GM18498 (cell line): ENCODE results near the gene EPC1.

ENCODE experiments used
- ATAC-seq: cut with Tn5 transposase; IDR thresholded peaks from one replicate; pipeline ENCODE4 v1.9.1; 2021; ENCODE audit warnings: mild to moderate bottlenecking, moderate library complexity; ENCODE audit not compliant: unreplicated experiment

Gene EPC1

DNA sequence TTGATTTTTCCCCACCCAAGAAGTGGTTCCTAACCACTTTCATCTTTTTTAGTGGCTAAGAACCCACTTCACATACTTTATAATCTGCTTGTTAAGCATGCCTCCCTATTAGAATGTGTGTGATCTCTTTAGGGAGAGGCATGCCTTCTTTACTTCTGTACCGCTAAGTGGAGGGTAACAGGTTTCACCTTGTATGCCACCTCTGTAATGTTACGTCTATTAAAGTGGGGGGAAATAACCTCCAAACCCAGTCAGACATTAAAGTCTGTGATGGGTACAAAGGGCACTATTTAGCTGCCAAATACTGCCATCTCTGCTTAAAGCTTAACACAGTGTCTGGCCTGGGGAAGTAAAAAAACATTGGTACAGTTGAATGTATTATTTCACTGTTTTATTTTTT is 51.9 kb downstream of the EPC1 start:
- ATAC-seq, result no peak

DNA sequence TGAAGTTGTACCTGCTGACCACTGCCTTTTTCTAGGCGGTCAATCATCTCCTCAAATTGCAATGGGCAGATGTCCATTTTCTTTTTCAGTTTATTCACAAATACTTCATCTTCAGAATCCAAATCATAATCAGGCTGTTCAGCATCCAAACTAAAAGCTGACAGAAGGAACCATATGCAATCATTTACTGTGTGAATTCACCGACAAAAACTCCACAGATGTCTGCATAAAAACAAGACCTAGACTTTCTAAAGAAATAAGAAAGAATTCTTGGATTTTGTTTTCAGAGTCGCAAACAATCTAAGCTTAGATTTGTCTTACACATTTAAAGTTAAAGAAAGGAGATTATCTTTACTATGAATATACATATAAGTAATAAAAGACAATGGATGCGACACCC is 53.4 kb downstream of the EPC1 start:
- no peak for ATAC-seq

DNA sequence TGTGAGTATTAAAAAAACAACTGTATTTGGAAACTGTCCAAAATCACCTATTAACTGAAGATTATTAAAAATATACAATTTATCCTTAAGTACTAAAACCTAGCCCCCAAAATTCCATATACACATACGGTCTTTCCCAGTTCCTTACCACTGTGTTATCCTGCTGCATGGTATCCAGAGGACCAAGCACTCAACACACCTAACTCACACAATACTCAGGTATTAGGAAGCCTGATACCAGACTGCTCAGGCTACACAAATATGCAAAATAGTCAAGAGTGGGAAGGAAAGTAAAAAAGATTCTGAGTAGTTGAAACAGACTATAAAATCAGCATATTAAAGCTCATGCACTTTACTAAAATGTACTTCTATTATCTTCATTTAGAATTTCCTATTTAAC is 67.2 kb downstream of the EPC1 start:
- no peak for ATAC-seq

DNA sequence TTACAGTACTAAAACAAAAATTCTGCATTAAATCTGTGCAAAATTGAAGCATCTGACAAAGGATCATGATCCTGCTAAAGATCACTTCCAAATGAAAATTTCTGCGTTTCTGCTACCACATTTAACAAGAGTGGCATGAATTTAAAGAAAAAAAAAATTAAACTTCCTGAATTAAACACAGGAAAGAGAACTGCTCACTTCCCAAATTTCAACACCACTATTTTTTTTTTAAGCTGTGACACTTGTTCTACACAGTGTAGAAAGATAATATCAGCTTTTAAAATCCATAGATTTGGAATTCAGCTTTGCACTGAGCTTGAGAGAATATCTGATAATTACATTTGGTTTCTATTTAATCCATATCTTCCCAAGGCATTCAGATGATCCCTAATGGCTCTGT is 73.6 kb downstream of the EPC1 start:
- ATAC-seq, result no peak

DNA sequence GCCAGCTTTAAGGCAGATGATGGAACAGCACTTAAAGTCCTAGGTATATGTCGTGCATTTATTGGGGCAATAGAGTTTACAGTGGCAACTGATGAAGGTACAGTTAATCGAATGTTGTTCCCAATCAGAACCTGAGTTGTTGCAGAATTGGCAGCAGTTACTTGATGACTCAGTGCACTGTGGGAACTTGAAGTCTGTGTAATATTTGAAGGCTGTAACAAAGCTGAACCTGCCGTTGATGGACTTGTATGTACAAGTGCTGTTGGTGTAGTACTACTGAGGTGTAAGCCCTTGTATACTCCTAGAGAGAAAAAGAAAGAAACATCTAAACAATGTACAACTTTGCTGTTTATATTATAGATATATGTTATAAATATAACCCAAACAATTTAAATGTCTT is 75.3 kb downstream of the EPC1 start:
- ATAC-seq, result no peak

DNA sequence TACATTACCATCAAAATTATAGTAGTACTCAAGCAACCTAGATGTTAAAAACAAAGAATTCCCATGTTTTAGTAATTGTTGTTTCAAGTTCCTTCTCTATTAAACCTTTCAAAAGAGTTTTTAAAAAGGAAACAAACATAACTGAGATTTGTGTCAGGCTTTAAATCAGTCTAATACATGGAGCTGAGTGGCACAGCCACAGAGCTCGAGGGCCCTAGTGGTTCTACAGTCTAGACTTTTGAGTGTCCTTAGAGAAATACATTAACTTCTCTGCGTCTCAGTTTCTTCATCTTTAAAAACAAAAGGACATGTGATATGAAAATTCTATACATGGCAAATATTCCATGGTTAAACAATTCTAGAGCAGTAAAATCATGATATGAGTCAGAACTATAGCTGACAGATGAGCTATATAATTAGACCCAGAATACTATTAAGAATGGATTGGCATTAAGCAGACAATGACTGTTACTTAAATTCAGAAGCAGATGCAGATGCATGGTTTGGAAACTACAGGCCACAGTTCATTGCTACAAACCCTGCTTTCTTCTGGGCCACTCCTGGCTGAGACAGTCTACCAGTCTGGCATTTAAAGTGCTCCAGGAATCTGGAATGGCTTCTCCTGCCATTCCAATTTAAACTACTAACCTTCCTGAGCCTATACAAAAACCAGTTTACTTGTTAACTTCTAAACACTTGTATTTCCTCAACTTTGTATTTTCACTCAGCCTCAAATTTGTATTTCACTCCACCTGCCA is 77.4 kb downstream of the EPC1 start:
- no peak for ATAC-seq

DNA sequence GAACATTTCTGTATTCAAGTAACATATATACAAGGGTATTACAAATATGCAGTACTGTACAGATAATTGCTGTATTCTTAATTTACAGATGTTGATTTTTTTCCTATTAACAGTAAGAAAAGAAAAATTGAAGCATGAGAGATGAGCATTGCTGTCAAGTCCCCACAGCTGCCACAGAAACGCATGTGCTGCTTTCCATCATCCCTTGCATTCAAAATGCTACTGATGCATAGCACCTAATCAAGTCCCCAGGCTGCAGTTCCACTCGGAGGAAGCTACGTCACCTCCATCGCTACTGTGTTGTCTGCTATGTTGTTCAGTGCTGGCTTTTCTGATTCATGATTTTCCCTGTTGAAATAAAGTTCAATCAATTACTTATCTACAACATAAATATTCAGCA is 78.2 kb downstream of the EPC1 start:
- ATAC-seq, result no peak

DNA sequence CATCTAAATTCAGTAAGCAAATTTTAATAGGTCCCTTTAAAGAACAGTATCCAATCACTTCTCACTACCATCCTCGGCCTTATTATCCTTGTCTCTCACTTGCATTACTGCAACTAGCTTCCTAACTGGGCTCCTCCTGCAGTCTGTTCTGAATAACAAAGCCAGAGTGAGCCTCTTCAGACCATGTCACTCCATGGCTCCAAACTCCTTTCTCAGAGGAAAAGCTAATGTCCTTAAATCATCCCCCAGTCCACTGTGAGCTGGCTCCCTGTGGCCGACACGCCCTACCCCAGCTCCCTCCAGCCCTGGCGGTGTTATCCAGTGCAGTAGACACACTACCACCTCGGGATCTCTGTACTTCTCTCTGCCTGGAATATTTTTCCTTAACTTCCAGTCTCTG is 80.0 kb downstream of the EPC1 start:
- ATAC-seq, result no peak

DNA sequence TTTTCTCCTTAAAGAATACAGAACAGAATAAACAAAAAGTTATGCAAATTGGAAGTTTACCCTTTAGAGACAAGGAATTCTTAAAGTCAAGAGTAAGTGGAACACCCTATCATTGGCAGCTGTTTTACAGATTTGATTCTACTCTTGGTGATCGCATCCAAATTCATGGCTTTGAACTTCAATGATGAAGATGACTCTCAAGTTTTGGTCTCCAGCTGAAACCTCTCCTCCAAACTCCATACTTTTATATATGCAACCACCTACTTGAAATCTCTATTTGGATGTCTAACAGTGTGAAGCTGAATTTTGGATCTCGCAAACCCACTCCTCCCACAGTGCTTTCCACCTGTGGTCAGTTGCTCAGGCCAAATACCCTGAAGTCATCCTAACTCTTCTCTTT is 80.4 kb downstream of the EPC1 start:
- no peak for ATAC-seq

DNA sequence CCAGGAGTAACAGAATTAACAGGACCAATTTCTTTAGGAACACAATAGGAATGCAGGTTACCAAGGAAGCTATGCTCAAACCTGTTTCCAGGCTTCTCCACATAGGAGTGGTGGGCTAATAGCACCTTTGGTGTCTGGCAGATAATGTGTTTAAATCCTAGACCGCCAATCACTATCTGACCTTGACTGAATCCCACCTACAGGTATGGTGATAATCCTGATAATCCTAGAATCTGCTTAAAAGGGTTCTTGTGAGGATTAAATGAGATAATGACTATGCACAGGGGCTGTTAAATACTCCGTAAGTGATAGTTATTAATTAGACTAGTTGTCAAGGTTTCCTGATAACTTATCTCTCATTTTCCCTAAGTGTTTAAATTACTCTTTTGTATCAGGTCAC is 81.2 kb downstream of the EPC1 start:
- no peak for ATAC-seq

DNA sequence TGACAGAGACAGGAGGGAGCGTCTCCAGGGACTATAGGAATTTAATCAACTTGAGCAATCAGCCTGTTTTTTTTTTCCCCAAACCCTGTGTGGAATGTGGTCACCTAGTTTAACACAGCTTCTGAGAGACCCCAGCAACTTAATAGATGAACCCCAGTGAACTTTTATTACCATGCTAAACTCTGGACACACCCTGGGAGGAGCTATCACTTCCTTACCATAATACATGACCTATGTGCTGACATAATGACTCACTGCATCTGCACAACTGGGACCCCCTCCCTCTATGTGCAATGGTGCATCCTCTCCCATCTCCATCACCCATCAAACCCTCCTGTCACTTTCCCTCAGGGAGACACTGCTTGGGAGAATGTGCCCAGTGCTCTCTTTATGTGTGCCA is 83.7 kb downstream of the EPC1 start:
- no peak for ATAC-seq

DNA sequence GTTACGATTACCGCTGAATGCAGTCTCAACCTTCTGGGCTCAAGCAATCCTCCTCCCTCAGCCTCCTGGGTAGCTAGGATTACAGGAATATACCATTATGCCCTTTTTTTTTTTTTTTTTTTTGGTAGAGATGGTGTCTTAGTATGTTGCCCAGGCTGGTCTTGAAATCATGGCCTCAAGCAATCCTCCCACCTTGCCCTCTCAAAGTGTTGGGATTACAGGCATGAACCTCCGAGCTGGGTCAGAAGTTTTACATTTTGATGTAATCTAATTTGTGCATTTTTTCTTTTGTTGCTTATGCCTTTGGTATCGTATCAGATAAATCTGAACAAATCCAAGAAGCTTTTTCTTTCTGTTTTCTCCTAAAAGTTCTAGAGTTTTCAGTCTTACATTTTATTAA is 87.4 kb downstream of the EPC1 start:
- no peak for ATAC-seq

DNA sequence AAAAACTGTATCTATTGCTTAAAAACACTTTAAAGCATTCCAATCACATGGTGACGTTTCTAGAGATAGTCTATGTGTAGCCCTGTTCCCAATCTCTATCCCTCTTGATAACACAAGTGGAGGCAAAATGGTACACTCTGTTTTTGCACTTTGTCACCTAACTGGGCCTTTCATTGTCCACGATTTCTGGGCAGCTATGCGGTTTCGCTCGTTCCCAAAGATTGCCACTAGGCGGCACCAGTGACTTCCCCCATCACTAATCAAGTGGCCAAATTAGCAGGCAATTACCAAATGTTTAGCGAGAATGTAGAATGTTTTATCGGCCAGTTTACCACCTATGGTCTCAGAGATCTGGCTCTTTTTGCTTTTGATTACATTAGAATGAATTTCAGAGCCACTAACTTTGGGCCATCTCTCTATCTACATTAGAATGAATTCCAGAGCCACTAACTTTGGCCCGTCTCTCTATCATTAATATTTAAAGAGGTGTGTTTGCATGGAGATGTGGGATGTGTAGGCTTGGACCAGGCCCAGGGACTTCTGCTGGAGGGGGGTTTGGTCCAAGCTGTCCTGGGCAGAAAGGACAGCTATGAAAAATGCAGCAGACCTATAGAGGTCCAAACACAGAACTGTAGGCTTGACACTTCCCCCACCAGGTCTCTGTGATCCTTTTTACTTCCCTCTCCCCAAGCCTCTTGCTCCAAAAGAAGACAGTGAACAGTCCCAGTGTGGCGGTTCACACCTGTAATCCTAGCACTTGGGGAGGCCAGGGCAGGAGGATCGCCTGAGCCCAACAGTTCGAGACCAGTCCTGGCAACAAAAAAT is 90.1 kb downstream of the EPC1 start:
- peak; percentile 66 for ATAC-seq

DNA sequence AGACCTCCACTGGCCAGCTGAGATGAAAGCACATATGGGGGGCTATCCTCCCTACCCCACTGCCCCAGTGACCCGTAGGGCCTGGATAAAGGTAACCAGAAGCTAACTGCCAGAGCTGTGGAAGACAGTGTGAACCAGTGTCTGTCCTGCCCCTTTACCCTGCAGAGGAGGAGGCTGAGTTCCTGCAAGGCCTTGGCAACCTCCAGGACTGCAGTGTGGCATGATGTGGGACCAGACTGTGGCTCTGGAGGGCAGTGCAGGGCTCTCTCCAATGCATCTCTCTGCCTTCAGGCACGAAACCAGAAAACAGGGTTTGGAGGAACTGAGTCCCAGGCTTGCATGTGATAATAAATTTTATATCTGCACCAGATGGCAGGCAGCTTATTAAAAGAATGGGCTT is 93.1 kb downstream of the EPC1 start:
- no peak for ATAC-seq

DNA sequence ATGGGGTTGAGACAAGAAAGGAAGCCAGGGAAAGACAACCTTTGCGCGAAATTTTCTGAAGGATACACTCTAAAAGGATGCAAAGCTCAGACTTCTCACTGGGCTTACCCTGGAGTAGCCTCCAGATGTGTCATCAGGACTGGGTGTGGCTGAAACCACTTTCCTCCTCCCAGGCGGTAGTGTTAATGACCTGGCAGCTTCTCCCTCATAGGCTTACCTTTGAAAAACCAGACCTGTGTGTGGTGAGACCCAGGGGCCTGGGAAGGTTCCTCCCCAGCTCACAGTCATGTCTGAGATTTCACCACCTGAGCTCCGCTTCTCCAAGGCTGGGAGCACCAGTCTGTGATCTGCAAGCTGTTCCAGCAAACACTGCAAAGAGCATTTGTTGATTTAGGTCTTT is 93.7 kb downstream of the EPC1 start:
- no peak for ATAC-seq

DNA sequence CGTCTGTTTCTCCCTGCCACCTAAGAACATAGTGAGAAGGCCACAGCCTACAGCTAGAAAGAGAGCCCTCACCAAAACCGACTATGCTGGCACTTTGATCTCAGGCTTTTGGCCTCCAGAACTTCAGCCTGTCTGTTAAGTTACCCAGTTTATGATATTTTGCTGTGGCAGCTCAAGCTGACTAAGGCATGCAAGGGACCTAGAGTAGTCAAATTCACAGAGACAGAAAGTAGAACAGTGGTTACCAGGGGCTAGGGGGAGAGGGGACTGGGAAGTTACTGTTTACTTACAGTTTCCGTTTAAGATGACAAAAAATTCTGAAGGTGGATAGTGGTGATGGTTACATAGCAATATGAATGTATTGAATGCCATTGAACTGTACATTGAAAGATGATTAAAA is 96.5 kb downstream of the EPC1 start:
- ATAC-seq, result peak; percentile 93

DNA sequence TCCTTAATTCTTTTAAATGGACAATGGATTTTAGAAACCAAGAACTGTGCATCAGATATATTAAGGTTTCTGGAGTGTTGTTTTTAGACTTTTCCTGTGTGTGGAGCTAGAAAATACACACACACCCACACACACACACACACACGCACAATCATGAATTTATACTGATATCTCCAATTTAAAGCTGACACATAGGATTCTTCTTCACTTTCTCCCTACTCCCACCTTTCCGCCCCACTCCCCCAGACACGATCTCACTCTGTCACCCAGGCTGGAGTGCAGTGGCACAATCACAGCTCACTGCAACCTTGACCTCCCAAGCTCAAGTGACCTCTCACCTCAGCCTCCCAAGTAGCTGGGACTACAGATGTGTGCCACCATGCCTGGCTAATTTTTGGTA is 100.3 kb downstream of the EPC1 start:
- no peak for ATAC-seq

DNA sequence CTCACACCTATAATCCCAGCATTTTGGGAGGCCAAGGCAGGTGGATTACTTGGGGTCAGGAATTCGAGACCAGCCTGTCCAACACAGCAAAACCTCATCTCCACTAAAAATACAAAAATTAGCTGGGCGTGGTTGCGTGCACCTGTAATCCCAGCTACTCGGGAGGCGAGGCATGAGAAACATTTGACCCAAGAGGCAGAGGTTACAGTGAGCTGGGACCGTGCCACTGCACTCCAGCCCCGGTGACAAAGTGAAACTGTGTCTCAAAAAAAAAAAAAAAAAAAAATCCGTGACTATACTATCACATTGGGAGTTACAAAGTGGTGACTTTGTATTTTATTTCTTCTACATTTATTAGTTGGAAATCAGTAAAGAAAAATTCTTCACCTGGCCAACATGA is 101.2 kb downstream of the EPC1 start:
- ATAC-seq, result no peak

DNA sequence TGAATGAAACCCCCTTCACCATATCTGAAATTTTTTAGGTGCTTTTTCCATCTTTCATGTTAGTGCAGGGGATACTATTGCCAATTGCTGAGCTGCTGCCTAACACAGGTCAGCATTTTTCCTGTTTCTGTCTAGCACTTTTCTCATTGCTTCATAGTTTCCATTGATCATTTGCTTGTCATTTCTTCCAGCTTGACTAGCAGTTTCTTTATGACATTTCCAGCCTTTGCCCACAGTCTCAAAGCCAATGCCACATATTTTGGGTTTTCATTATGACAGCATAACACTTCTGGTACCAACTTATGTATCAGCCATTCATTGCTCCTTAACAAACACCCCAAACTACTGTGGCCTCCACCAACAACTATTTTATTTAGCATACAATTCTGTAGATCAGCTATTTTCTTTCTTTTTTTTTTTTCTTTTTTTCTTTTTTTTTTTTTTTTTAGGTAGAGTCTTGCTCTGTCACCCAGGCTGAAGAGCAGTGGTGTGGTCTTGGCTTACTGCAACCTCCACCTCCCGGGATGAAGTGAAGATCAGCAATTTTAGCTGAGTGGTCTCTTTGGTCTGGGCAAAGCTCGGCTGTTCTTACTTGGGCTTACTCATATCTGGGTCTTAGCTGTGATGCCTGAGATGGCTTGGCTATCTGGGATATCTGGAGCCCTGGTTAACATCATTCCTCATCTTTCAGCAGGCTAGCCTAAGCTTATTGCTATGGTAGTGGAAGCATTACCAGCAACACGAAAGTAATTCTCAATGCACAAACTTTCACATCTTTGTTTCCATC is 102.3 kb downstream of the EPC1 start:
- no peak for ATAC-seq

DNA sequence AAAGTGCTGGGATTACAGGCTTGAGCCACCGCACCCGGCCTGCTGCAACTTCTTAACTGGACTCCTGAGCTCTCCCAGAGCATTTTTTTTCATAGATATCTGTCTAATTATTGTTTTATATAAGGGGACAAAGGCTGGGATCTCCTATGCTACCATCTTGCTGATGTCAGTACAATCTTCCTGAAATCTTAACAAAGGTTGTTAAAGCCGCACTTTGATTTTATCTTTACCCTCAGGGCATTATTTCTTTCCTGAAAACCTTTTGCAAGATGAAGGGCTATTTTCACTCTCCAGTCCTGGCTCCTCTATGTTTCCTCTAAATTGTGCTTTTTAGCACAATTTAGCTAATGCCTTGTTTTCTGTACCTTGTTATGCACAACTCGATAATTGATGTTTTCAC is 102.9 kb downstream of the EPC1 start:
- no peak for ATAC-seq

DNA sequence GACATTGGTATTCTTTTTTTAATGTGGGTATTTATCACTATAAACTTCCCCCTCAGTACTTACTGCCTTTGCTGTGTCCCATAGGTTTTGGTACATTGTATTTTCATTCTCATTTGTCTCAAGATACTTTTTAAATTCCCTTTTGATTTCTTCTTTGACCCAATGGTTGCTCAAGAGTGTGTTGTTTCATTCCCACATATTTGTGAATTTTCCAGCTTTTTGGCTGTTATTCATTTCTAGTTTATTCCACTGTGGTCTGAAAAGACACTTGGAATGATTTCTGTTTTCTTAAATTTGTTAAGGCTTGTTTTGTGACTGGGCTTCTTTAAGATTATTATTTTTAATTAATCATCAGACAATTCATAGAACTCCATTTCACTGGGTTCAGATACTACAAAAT is 105.0 kb downstream of the EPC1 start:
- ATAC-seq, result no peak

DNA sequence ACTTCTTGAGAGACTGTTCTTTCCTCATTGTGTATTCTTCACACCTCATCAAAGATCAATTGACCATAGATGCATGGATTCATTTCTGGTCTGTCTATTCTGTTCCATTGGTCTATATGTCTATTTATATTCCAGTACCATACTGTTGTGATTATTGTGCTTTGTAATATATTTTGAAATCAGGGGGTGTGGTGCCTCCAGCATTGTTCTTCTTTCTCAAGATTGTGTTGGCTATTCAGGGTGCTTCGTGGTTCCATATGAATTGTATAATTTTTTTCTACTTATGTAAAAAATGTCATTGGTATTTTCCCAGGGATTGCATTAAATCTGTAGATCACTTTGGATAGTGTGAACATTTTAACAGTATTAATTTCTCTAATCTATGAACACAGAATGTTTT is 106.5 kb downstream of the EPC1 start:
- ATAC-seq, result no peak
